ENCODE results near the gene ZNF768. TPM values are rescaled to one million over a fixed set of nuclear protein-coding genes. Genes with fewer than 3 reads are reported as not detected.

The ZNF768 gene
- total and polyA plus RNA-seq, 2 of the 13 experiments (the other 11 are each of a cell fraction or from before 2014, with no cell fraction given), result 26.7 to 34.4 TPM

DNA sequence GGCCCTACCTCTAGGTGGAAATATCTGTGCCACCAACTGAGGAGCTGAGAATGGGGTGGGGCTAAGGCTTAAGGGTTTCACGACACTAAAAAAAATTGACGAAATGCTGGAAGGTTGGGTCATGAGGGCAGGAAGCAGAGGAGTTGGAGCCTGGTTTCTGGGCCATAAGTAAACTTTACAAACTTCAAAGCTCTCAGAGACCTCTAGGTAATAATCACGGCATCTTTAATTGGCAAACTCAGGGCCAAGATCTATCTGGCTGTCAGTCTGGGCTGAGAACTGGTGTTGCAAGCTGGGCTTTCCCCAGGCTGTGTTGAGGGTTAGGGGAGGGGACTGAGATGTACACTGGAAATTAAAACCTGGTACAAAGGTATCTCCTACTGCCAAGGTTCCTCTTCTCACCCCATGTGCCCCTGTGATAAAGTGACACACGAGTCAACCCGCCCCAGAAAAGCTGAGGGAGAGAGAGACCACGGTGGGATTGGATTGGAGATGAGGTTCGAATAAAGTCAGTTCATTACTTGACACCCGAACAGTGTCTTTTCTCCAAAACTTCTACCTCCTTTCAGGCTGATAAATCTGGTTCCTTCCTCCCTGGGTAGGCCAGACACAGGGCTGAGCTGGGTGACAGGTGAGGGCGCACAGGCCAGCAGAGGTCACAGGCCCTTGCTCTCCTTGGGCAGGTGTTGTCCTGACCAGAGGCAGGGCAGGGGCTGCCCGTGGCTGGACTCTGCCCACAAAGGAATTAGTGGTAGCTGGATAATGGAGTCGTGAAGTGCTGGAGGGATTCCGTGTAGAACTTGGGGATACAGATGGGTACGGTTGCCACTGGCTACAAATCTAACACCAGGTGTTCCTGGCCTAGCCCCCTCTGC, 4.0 kb upstream of the ZNF768 start (continued):
- TF ChIP-seq, protein P1, sequence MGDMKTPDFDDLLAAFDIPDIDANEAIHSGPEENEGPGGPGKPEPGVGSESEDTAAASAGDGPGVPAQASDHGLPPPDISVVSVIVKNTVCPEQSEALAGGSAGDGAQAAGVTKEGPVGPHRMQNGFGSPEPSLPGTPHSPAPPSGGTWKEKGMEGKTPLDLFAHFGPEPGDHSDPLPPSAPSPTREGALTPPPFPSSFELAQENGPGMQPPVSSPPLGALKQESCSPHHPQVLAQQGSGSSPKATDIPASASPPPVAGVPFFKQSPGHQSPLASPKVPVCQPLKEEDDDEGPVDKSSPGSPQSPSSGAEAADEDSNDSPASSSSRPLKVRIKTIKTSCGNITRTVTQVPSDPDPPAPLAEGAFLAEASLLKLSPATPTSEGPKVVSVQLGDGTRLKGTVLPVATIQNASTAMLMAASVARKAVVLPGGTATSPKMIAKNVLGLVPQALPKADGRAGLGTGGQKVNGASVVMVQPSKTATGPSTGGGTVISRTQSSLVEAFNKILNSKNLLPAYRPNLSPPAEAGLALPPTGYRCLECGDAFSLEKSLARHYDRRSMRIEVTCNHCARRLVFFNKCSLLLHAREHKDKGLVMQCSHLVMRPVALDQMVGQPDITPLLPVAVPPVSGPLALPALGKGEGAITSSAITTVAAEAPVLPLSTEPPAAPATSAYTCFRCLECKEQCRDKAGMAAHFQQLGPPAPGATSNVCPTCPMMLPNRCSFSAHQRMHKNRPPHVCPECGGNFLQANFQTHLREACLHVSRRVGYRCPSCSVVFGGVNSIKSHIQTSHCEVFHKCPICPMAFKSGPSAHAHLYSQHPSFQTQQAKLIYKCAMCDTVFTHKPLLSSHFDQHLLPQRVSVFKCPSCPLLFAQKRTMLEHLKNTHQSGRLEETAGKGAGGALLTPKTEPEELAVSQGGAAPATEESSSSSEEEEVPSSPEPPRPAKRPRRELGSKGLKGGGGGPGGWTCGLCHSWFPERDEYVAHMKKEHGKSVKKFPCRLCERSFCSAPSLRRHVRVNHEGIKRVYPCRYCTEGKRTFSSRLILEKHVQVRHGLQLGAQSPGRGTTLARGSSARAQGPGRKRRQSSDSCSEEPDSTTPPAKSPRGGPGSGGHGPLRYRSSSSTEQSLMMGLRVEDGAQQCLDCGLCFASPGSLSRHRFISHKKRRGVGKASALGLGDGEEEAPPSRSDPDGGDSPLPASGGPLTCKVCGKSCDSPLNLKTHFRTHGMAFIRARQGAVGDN (CRISPR knock-in tag; IDR thresholded peaks at IDR 0.05), result peak; percentile 48
- TF ChIP-seq, protein P2, sequence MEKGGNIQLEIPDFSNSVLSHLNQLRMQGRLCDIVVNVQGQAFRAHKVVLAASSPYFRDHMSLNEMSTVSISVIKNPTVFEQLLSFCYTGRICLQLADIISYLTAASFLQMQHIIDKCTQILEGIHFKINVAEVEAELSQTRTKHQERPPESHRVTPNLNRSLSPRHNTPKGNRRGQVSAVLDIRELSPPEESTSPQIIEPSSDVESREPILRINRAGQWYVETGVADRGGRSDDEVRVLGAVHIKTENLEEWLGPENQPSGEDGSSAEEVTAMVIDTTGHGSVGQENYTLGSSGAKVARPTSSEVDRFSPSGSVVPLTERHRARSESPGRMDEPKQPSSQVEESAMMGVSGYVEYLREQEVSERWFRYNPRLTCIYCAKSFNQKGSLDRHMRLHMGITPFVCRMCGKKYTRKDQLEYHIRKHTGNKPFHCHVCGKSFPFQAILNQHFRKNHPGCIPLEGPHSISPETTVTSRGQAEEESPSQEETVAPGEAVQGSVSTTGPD (CRISPR knock-in tag; IDR thresholded peaks at IDR 0.05), result no peak
- TF ChIP-seq, protein P3, sequence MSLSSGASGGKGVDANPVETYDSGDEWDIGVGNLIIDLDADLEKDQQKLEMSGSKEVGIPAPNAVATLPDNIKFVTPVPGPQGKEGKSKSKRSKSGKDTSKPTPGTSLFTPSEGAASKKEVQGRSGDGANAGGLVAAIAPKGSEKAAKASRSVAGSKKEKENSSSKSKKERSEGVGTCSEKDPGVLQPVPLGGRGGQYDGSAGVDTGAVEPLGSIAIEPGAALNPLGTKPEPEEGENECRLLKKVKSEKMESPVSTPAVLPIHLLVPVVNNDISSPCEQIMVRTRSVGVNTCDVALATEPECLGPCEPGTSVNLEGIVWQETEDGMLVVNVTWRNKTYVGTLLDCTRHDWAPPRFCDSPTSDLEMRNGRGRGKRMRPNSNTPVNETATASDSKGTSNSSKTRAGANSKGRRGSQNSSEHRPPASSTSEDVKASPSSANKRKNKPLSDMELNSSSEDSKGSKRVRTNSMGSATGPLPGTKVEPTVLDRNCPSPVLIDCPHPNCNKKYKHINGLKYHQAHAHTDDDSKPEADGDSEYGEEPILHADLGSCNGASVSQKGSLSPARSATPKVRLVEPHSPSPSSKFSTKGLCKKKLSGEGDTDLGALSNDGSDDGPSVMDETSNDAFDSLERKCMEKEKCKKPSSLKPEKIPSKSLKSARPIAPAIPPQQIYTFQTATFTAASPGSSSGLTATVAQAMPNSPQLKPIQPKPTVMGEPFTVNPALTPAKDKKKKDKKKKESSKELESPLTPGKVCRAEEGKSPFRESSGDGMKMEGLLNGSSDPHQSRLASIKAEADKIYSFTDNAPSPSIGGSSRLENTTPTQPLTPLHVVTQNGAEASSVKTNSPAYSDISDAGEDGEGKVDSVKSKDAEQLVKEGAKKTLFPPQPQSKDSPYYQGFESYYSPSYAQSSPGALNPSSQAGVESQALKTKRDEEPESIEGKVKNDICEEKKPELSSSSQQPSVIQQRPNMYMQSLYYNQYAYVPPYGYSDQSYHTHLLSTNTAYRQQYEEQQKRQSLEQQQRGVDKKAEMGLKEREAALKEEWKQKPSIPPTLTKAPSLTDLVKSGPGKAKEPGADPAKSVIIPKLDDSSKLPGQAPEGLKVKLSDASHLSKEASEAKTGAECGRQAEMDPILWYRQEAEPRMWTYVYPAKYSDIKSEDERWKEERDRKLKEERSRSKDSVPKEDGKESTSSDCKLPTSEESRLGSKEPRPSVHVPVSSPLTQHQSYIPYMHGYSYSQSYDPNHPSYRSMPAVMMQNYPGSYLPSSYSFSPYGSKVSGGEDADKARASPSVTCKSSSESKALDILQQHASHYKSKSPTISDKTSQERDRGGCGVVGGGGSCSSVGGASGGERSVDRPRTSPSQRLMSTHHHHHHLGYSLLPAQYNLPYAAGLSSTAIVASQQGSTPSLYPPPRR (CRISPR knock-in tag; IDR thresholded peaks at IDR 0.05; ENCODE audit: borderline replicate concordance), result 0 out of 2 replicates have a peak, but pooled peaks have one; percentile 28
- TF ChIP-seq, protein P4, sequence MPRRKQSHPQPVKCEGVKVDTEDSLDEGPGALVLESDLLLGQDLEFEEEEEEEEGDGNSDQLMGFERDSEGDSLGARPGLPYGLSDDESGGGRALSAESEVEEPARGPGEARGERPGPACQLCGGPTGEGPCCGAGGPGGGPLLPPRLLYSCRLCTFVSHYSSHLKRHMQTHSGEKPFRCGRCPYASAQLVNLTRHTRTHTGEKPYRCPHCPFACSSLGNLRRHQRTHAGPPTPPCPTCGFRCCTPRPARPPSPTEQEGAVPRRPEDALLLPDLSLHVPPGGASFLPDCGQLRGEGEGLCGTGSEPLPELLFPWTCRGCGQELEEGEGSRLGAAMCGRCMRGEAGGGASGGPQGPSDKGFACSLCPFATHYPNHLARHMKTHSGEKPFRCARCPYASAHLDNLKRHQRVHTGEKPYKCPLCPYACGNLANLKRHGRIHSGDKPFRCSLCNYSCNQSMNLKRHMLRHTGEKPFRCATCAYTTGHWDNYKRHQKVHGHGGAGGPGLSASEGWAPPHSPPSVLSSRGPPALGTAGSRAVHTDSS (CRISPR knock-in tag; conservative IDR thresholded peaks at IDR 0.05), result no peak
- TF ChIP-seq ZNF572 (CRISPR knock-in tag; IDR thresholded peaks at IDR 0.05) (0 out of 2 replicates have a peak, but pooled peaks have one; percentile 18), POLR2A (IDR thresholded peaks at IDR 0.05; ENCODE audit: insufficient read depth in 1 of 2, low read depth in 2 of 2, low read length in 2 of 2) (peak; percentile 11 to 35; a peak in 2 of 4 replicates), NR1H2 (CRISPR knock-in tag; IDR thresholded peaks at IDR 0.05; ENCODE audit: borderline replicate concordance, low read depth) (no peak), MEIS2 (CRISPR knock-in tag; IDR thresholded peaks at IDR 0.05) (no peak), RXRA (CRISPR knock-in tag; IDR thresholded peaks at IDR 0.05) (0 out of 2 replicates have a peak, but pooled peaks have one; percentile 28), ZNF24 (IDR thresholded peaks at IDR 0.05) (no peak), ARID2 (CRISPR knock-in tag; IDR thresholded peaks at IDR 0.05; ENCODE audit: borderline replicate concordance) (0 out of 2 replicates have a peak, but pooled peaks have one; percentile 25), NBN (conservative IDR thresholded peaks at IDR 0.05) (no peak)
- TF ChIP-seq, protein P5, sequence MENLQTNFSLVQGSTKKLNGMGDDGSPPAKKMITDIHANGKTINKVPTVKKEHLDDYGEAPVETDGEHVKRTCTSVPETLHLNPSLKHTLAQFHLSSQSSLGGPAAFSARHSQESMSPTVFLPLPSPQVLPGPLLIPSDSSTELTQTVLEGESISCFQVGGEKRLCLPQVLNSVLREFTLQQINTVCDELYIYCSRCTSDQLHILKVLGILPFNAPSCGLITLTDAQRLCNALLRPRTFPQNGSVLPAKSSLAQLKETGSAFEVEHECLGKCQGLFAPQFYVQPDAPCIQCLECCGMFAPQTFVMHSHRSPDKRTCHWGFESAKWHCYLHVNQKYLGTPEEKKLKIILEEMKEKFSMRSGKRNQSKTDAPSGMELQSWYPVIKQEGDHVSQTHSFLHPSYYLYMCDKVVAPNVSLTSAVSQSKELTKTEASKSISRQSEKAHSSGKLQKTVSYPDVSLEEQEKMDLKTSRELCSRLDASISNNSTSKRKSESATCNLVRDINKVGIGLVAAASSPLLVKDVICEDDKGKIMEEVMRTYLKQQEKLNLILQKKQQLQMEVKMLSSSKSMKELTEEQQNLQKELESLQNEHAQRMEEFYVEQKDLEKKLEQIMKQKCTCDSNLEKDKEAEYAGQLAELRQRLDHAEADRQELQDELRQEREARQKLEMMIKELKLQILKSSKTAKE (CRISPR knock-in tag; IDR thresholded peaks at IDR 0.05; ENCODE audit: borderline replicate concordance), result 0 out of 2 replicates have a peak, but pooled peaks have one; percentile 34

Data from HepG2 (cell line).